HEK293T (cell line): ENCODE data around the gene CBFA2T3.

Experiments
- BHLHE40 ChIP-seq: fragments of 450-650 bp; IDR thresholded peaks from 2 replicates; pipeline ENCODE4 v1.6.1; 2016; ENCODE audit warnings: mild to moderate bottlenecking, moderate library complexity, borderline replicate concordance
- CTBP1 ChIP-seq: fragments of 450-650 bp; IDR thresholded peaks from 2 replicates; pipeline ENCODE4 v1.6.1; 2016; ENCODE audit warnings: borderline replicate concordance
- FOXK2 ChIP-seq: fragments of 450-650 bp; IDR thresholded peaks from 2 replicates; pipeline ENCODE4 v1.6.1; 2016; ENCODE audit warnings: mild to moderate bottlenecking
- HDGF ChIP-seq: fragments of 450-650 bp; IDR thresholded peaks from 2 replicates; pipeline ENCODE4 v1.6.1; 2017; ENCODE audit warnings: antibody characterized with exemption, borderline replicate concordance
- NFRKB ChIP-seq: fragments of 450-650 bp; IDR thresholded peaks from 2 replicates; pipeline ENCODE4 v1.6.1; 2016; ENCODE audit warnings: mild to moderate bottlenecking, moderate library complexity
- SP1 ChIP-seq: fragments of 450-650 bp; IDR thresholded peaks from 2 replicates; pipeline ENCODE4 v1.6.1; 2017
- SUZ12 ChIP-seq: fragments of 450-650 bp; IDR thresholded peaks from 2 replicates; pipeline ENCODE4 v1.6.1; 2016; ENCODE audit warnings: mild to moderate bottlenecking

- TF ChIP-seq BHLHE40 (no peak), SUZ12 (no peak), HDGF (no peak), FOXK2 (no peak), SP1 (no peak), CTBP1 (no peak), NFRKB (no peak)
These were observed 59.7 kb downstream of the CBFA2T3 start for GRCh38 chr16:88917146-88917914.
